ENCODE results near the gene LGALS12. TPM values are rescaled to one million over a fixed set of nuclear protein-coding genes. Genes with fewer than 3 reads are reported as not detected.
A peak's percentile ranks its signal among the peaks of the same experiment; 100 is the strongest.

Gene LGALS12
- total and polyA plus RNA-seq, 5 donors: 0.40 to 7.3 (median 2.1) TPM; not detected in 1

GRCh38 chr11:63490551-63491239 is 15.2 kb upstream of the LGALS12 start, which contains the start of gene PLAAT5:
Gene PLAAT5, minus strand, starts transcription at chr11:63491167. Its CDS starts 133 bp downstream, at chr11:63491034.
- peak; percentile 68 to 86 (median 83) for DNase-seq

DNA sequence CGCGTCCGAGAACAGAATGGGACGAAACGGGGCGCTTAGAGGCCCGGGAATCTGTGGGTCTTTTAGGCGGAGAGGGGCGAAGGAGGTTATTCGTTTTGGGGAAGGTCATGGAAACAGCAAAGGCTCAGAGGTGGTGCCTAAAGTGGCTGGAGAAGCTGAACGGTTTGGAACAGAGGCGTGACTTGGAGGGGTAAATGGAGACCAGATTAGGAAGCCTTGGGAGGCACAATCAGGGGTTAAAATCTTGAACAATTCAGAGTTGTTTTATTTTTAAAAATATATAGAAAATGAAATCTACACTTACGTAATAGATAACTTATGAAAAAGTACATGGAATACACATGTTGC is 14.7 kb upstream of the LGALS12 start:
- ATAC-seq (no peak), DNase-seq (no peak)
- no peaks in the 10 kb centered on the region for H3K4me1 ChIP-seq (ENCODE audit: control insufficient read depth, insufficient read depth, low read length)
- H3K27ac ChIP-seq (ENCODE audit: low read length): peak overlapping the region; percentile 9
- intact Hi-C loops (cut with DNase I): no loop called here
- H3K4me3 ChIP-seq (ENCODE audit: low read length): peak overlapping the region; percentile 79
- WGBS: 1% methylated on average over 13 of the region's 13 CpGs
- no peaks in the 10 kb centered on the region for H3K9me3 ChIP-seq (ENCODE audit: control insufficient read depth, low read length)
- no peaks in the 10 kb centered on the region for H3K27me3 ChIP-seq (ENCODE audit: control insufficient read depth, insufficient read depth)

More at GRCh38 chr11:63490551-63491239, 15.2 kb upstream of the LGALS12 start, which contains the start of gene PLAAT5:
- no peaks in the 10 kb centered on the region for H3K9me3 ChIP-seq (ENCODE audit: control insufficient read depth, low read length)
- peak within 1 kb of the TSS; percentile 79 for H3K4me3 ChIP-seq (ENCODE audit: low read length)
- peak within 1 kb of the TSS; percentile 9 for H3K27ac ChIP-seq (ENCODE audit: low read length)
- intact Hi-C loops (cut with DNase I): no loop called here
- ATAC-seq: peak; percentile 91 to 93
- H3K4me1 ChIP-seq (ENCODE audit: control insufficient read depth, insufficient read depth, low read length): no peaks in the 10 kb centered on the region
- 6% methylated on average over 60 of the region's 60 CpGs for WGBS
- no peaks in the 10 kb centered on the region for H3K27me3 ChIP-seq (ENCODE audit: control insufficient read depth, insufficient read depth)

DNA sequence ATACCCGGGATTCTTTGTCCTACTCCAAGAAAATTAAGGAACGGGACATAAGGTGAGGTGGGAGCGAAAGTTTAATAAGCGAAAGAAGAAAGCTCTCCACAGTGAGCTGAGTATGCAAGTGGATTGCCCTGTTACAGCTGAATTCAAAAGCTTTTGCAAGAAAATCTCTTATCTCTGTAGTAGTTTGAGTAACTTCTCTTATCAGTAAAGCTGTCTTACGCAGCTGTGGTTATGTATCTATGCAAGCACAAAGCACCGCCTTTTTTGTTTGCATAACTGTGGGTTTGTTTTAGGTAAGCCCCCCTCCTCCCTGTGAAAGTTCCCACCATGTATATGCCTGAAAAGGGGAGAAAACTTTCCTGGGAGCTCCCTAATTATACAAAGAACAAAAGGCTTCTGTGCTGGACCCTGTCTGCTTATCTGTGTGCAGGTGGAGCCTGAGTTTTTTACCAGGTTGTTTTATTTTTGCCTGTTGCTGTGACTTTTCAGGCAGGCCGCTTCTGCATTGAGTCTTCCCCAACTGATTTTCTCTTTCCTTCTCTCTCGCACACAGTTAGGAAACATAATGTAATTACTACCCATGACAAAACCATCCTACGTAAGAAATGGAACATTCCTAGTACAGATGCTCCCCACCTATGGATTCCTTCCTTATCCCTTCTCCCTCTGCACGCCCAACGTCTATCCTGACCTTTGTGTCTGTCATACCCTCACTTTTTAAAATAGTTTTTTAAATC is 14.1 kb upstream of the LGALS12 start:
- H3K4me3 ChIP-seq (ENCODE audit: low read length): peak overlapping the region; percentile 79
- DNase-seq: no peak
- H3K4me1 ChIP-seq (ENCODE audit: control insufficient read depth, insufficient read depth, low read length): no peaks in the 10 kb centered on the region
- H3K27ac ChIP-seq (ENCODE audit: low read length): no peak overlapping the region
- intact Hi-C loops (cut with DNase I): no loop called here
- WGBS: 46% methylated on average over 11 of the region's 11 CpGs
- ATAC-seq: peak in 1 of 2 donors; percentile 40
- H3K27me3 ChIP-seq (ENCODE audit: control insufficient read depth, insufficient read depth): no peaks in the 10 kb centered on the region
- no peaks in the 10 kb centered on the region for H3K9me3 ChIP-seq (ENCODE audit: control insufficient read depth, low read length)

DNA sequence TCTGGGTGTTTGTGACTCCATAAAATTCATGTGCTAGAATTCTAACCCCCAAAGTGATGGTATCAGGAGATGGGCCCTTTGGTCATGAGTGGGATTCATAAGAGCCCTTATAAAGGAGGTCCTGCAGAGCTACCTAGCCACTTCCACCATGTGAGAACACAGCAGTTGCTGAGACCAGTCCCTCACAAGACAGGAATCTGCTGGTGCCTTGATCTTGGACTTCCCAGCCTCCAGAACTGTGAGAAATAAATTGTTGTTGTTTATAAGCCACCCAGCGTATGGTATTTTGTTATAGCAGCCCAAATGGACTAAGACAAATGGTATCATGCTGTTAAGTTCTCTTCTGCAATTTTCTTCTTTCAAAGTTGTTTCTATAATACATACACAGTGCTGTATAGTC is 13.4 kb upstream of the LGALS12 start:
- 98% methylated on average over 1 of the region's 1 CpG for WGBS
- DNase-seq (no peak), ATAC-seq (no peak)
- Histone ChIP-seq H3K4me3 (ENCODE audit: low read length) (no peak overlapping the region), H3K27ac (ENCODE audit: low read length) (no peak overlapping the region), H3K4me1 (ENCODE audit: control insufficient read depth, insufficient read depth, low read length) (no peaks in the 10 kb centered on the region), H3K27me3 (ENCODE audit: control insufficient read depth, insufficient read depth) (no peaks in the 10 kb centered on the region), H3K9me3 (ENCODE audit: control insufficient read depth, low read length) (no peaks in the 10 kb centered on the region)
- intact Hi-C loops (cut with DNase I): no loop called here

- 94% methylated on average over 1 of the region's 1 CpG for WGBS
- Histone ChIP-seq H3K4me1 (ENCODE audit: control insufficient read depth, insufficient read depth, low read length) (no peaks in the 10 kb centered on the region), H3K27me3 (ENCODE audit: control insufficient read depth, insufficient read depth) (no peaks in the 10 kb centered on the region), H3K9me3 (ENCODE audit: control insufficient read depth, low read length) (no peaks in the 10 kb centered on the region), H3K4me3 (ENCODE audit: low read length) (no peak overlapping the region), H3K27ac (ENCODE audit: low read length) (no peak overlapping the region)
- no peak for ATAC-seq
- intact Hi-C loops (cut with DNase I): no loop called here
- no peak for DNase-seq
Observed at GRCh38 chr11:63493127-63493526, 12.8 kb upstream of the LGALS12 start.

DNA sequence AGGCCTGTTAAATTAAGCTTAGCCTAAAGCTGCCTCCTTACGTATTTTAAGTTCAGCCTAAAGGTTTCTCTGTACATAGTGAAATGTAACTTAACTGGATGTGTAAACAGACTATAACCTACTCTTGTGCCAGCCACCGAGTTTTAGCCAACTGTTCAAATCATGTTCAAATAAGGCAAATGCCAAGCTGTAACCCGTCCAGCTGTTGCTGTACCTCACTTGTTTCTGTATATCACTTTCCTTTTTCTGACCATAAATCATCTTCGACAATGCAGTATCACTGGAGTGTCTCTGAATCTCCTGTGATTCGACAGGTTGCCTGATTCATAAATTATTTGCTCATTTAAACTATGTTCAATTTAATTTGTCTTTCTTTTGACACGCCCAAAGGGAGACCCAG is 10.9 kb upstream of the LGALS12 start:
- no peaks in the 10 kb centered on the region for H3K9me3 ChIP-seq (ENCODE audit: control insufficient read depth, low read length)
- H3K27ac ChIP-seq (ENCODE audit: low read length): no peak overlapping the region
- 92% methylated on average over 6 of the region's 6 CpGs for WGBS
- no peaks in the 10 kb centered on the region for H3K27me3 ChIP-seq (ENCODE audit: control insufficient read depth, insufficient read depth)
- H3K4me3 ChIP-seq (ENCODE audit: low read length): no peak overlapping the region
- H3K4me1 ChIP-seq (ENCODE audit: control insufficient read depth, insufficient read depth, low read length): no peaks in the 10 kb centered on the region
- no peak for DNase-seq
- intact Hi-C loops (cut with DNase I): no loop called here
- no peak for ATAC-seq

DNA sequence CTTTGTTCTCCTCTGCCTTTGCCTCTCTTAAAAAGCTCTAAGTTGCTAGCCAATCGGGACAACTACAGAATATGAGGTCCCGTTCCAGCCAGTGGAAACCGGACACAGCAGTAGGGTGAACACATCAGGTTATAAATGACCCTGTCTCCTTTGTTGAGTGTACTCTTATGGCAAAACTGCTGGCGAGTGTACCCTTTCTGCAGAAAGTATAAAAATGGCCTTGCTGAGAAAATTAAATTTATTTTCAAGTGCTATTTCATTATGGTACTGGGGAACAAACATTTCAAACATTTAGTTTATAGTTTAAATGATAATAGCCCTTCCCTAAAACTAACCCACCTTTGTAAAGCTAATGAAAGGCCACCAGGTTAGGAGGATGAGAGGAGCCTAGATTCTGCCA is 6.0 kb upstream of the LGALS12 start:
- 80% methylated on average over 4 of the region's 4 CpGs for WGBS

DNA sequence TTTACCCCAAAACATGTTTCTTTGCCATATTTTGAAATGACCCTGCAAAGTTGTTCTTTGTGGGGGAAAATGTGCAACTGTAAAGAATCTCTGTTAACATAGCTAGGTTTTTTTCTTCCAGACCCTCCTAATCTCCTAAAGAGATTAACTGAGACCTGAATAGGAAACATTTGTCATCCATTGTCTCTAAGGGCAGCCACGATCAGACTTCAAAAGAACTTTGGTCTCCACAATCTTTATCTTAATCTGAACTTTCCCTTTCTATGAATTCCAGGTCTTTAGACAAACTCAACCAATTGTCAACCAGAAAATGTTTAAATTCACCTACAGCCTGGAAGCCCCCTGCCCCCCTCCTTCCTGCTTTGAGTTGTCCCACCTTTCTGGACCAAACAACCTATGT is 4.6 kb upstream of the LGALS12 start:
- no peak for ATAC-seq
- DNase-seq: no peak
- Histone ChIP-seq H3K4me1 (ENCODE audit: control insufficient read depth, insufficient read depth, low read length) (peaks cover 3% of the 10 kb centered on the region), H3K9me3 (ENCODE audit: control insufficient read depth, low read length) (peaks cover 3% of the 10 kb centered on the region), H3K27ac (ENCODE audit: low read length) (no peak overlapping the region), H3K4me3 (ENCODE audit: low read length) (no peak overlapping the region), H3K27me3 (ENCODE audit: control insufficient read depth, insufficient read depth) (no peaks in the 10 kb centered on the region)
- intact Hi-C loops (cut with DNase I): no loop called here
- 34% methylated on average over 1 of the region's 1 CpG for WGBS

More for the DNA sequence above, 6.0 kb upstream of the LGALS12 start:
- Histone ChIP-seq H3K9me3 (ENCODE audit: control insufficient read depth, low read length) (peaks cover 3% of the 10 kb centered on the region), H3K27me3 (ENCODE audit: control insufficient read depth, insufficient read depth) (no peaks in the 10 kb centered on the region), H3K4me3 (ENCODE audit: low read length) (no peak overlapping the region), H3K27ac (ENCODE audit: low read length) (no peak overlapping the region), H3K4me1 (ENCODE audit: control insufficient read depth, insufficient read depth, low read length) (no peaks in the 10 kb centered on the region)
- DNase-seq: no peak
- intact Hi-C loops (cut with DNase I): no loop called here
- no peak for ATAC-seq

- no peak for ATAC-seq
- peaks cover 3% of the 10 kb centered on the region for H3K4me1 ChIP-seq (ENCODE audit: control insufficient read depth, insufficient read depth, low read length)
Observed at GRCh38 chr11:63502252-63502820, 3.5 kb upstream of the LGALS12 start.

DNA sequence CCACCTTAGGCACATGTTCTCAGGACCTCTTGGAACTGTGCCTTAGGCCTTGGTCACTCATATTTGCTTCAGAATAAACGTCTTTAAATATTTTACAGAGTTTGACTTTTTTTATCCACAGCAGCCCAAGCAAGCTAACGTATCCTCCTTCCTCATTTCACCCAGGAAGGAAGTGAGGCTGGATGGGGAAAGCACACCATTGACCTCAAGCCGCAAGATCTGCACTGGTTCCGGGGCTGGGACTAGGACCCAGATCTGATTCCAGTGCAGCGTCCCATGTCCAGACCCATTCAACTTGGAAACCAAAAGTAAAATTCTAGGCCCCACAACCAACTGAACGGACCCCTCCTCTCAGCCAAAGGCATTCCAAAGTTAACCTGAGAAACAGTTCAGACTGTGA is 2.4 kb upstream of the LGALS12 start:
- Histone ChIP-seq H3K4me3 (ENCODE audit: low read length) (no peak overlapping the region), H3K4me1 (ENCODE audit: control insufficient read depth, insufficient read depth, low read length) (peaks cover 3% of the 10 kb centered on the region), H3K9me3 (ENCODE audit: control insufficient read depth, low read length) (peaks cover 3% of the 10 kb centered on the region), H3K27me3 (ENCODE audit: control insufficient read depth, insufficient read depth) (no peaks in the 10 kb centered on the region), H3K27ac (ENCODE audit: low read length) (no peak overlapping the region)
- WGBS: 72% methylated on average over 6 of the region's 6 CpGs
- DNase-seq (no peak), ATAC-seq (no peak)
- intact Hi-C loops (cut with DNase I): no loop called here

More at GRCh38 chr11:63502252-63502820, 3.5 kb upstream of the LGALS12 start:
- WGBS: 60% methylated on average over 2 of the region's 2 CpGs
- Histone ChIP-seq H3K27ac (ENCODE audit: low read length) (no peak overlapping the region), H3K9me3 (ENCODE audit: control insufficient read depth, low read length) (peaks cover 3% of the 10 kb centered on the region), H3K27me3 (ENCODE audit: control insufficient read depth, insufficient read depth) (no peaks in the 10 kb centered on the region), H3K4me3 (ENCODE audit: low read length) (no peak overlapping the region)
- intact Hi-C loops (cut with DNase I): no loop called here
- DNase-seq: no peak

GRCh38 chr11:63504054-63504453 is 1.8 kb upstream of the LGALS12 start:
- H3K27ac ChIP-seq (ENCODE audit: low read length): no peak overlapping the region
- ATAC-seq (no peak), DNase-seq (no peak)
- H3K9me3 ChIP-seq (ENCODE audit: control insufficient read depth, low read length): peaks cover 3% of the 10 kb centered on the region
- H3K4me1 ChIP-seq (ENCODE audit: control insufficient read depth, insufficient read depth, low read length): peaks cover 3% of the 10 kb centered on the region
- H3K4me3 ChIP-seq (ENCODE audit: low read length): no peak overlapping the region
- WGBS: 88% methylated on average over 1 of the region's 1 CpG
- H3K27me3 ChIP-seq (ENCODE audit: control insufficient read depth, insufficient read depth): no peaks in the 10 kb centered on the region
- intact Hi-C loops (cut with DNase I): no loop called here

Data from right cardiac atrium (tissue), 5 donors.